ENCODE measurements around the gene LARGE1.

GRCh38 chr22:33341611-33342010, 578.7 kb downstream of the LARGE1 start:
- TF ChIP-seq CTCF (IDR thresholded peaks at IDR 0.05; ENCODE audit: borderline replicate concordance, extremely low read depth, low read length, poor library complexity, severe bottlenecking) (no peak), EZH2 (IDR thresholded peaks at IDR 0.05; ENCODE audit: borderline replicate concordance, low read depth, low read length, severe bottlenecking) (no peak)

All from DND-41 (cell line).